Small intestine (tissue), 7 donors: ENCODE measurements around the gene OTP. TPM values are rescaled to one million over a fixed set of nuclear protein-coding genes. Genes with fewer than 3 reads are reported as not detected.
"Not testable (repeated sequence)": the region's sequence is repeated elsewhere in the genome, so short reads cannot be mapped to it uniquely, and the experiment has no call there.

ENCODE experiments used
- DNase-seq, 2 donors: peaks; one replicate each; pipeline versions ENCODE4 v3.0.0 to v3.0.0-alpha.2; 2013
- FAIRE-seq: peaks from 2 replicates; lab custom pipeline; 2012; peaks lifted over from hg19 to GRCh38; lab: Jason Lieb, UNC
- H3K27ac ChIP-seq, 3 donors: one replicate each; pipeline ENCODE4 v1.5.1; 2013; ENCODE audit warnings: low read length in 2 of 3, mild to moderate bottlenecking in 2 of 3, control low read depth in 1 of 3, inconsistent platforms in 1 of 3, low read depth in 1 of 3, moderate library complexity in 1 of 3
- H3K27me3 ChIP-seq, 3 donors: one replicate each; pipeline ENCODE4 v1.6.1; 2013; ENCODE audit warnings: low read length in 3 of 3, inconsistent platforms in 1 of 3; ENCODE audit not compliant: control insufficient read depth in 3 of 3, insufficient read depth in 3 of 3
- H3K36me3 ChIP-seq, 3 donors: one replicate each; pipeline ENCODE4 v1.6.1; 2013; ENCODE audit warnings: low read length in 3 of 3, inconsistent platforms in 1 of 3, low read depth in 1 of 3, mild to moderate bottlenecking in 1 of 3, moderate library complexity in 1 of 3; ENCODE audit not compliant: control insufficient read depth in 3 of 3, insufficient read depth in 2 of 3
- H3K4me1 ChIP-seq, 3 donors: one replicate each; pipeline ENCODE4 v1.6.1; 2013; ENCODE audit warnings: low read length in 2 of 3, inconsistent platforms in 1 of 3, low read depth in 1 of 3, mild to moderate bottlenecking in 1 of 3, moderate library complexity in 1 of 3; ENCODE audit not compliant: control insufficient read depth in 3 of 3, insufficient read depth in 2 of 3
- H3K4me3 ChIP-seq, 3 donors: one replicate each; pipeline ENCODE4 v1.5.1; 2013; ENCODE audit warnings: low read length in 3 of 3, control low read depth in 1 of 3, inconsistent platforms in 1 of 3, low read depth in 1 of 3, mild to moderate bottlenecking in 1 of 3, moderate library complexity in 1 of 3
- H3K9me3 ChIP-seq, 2 donors: one replicate each; pipeline ENCODE4 v1.6.1; 2013; ENCODE audit warnings: low read depth in 1 of 2, low read length in 1 of 2; ENCODE audit not compliant: control insufficient read depth in 2 of 2, insufficient read depth in 1 of 2
- WGBS, 3 donors: extraction: QIAGEN DNeasy Blood & Tissue Kit; methylation state at CpG; one replicate each; pipeline ENCODE4 v1.1.7; 2013; 5-methylcytosine and 5-hydroxymethylcytosine counted together
- polyA plus RNA-seq, 4 donors: library from polyadenylated mRNA; stranded (reverse) in 3 of 4; unstranded in 1 of 4; fragments of 200-250 nt in 3 of 4; fragments of 120-200 nt in 1 of 4; gene quantifications; one replicate each; pipeline versions ENCODE4 v1.2.1 to v1.2.3, GENCODE V29; 2013
- donor health status: healthy with polysubstance abuse.
- donor health status: control.
- donor health status: control.
- donor health status: Bipolar disorder and iron deficiency.
- donor health status: healthy.

OTP gene
- polyA plus RNA-seq, 4 donors, result not detected

GRCh38 chr5:77628840-77629508, 9.5 kb downstream of the OTP start:
- peaks cover 2 to 13% of the 10 kb centered on the region in 2 donors for H3K9me3 ChIP-seq
- peaks cover 2 to 9% (median 5%) of the 10 kb centered on the region in 3 donors for H3K4me1 ChIP-seq
- H3K27me3 ChIP-seq, result peaks cover 11 to 79% (median 50%) of the 10 kb centered on the region in 3 donors
- H3K36me3 ChIP-seq, result no peaks in the 10 kb centered on the region
- DNase-seq (peak in 1 of 2 donors; percentile 6), FAIRE-seq (no peak)
- 6 to 12% (median 8%) methylated on average over 13 of the region's 13 CpGs for WGBS, 3 donors
- no peak overlapping the region for H3K4me3 ChIP-seq
- no peak overlapping the region for H3K27ac ChIP-seq

GRCh38 chr5:77627869-77628674, 10.4 kb downstream of the OTP start:
- 7 to 19% (median 15%) methylated on average over 62 to 69 of the region's 69 CpGs for WGBS, 3 donors
- Histone ChIP-seq H3K27me3 (peaks cover 11 to 74% (median 47%) of the 10 kb centered on the region in 3 donors), H3K27ac (no peak overlapping the region), H3K9me3 (peaks cover 2 to 13% of the 10 kb centered on the region in 2 donors), H3K4me1 (peaks cover 2 to 9% (median 5%) of the 10 kb centered on the region in 3 donors), H3K4me3 (no peak overlapping the region), H3K36me3 (no peaks in the 10 kb centered on the region)
- FAIRE-seq (no peak), DNase-seq (peak in 1 of 2 donors; percentile 21)

- no peak for FAIRE-seq
- no peaks in the 10 kb centered on the region for H3K4me1 ChIP-seq
- peaks cover 8 to 33% (median 15%) of the 10 kb centered on the region in 3 donors for H3K27me3 ChIP-seq
- H3K9me3 ChIP-seq, result peaks cover 0 to 3% of the 10 kb centered on the region in 2 donors
- no peak overlapping the region for H3K27ac ChIP-seq
- no peaks in the 10 kb centered on the region for H3K36me3 ChIP-seq
- no peak overlapping the region for H3K4me3 ChIP-seq
- no peak for DNase-seq
- WGBS, 3 donors, result 59 to 72% (median 72%) methylated on average over 2 of the region's 2 CpGs
These were observed 15.2 kb downstream of the OTP start for GRCh38 chr5:77623203-77623740.

GRCh38 chr5:77621440-77621839, 17.1 kb downstream of the OTP start:
- H3K36me3 ChIP-seq, result no peaks in the 10 kb centered on the region
- H3K4me3 ChIP-seq, result no peak overlapping the region
- WGBS, 3 donors, result 93 to 95% (median 95%) methylated on average over 5 of the region's 5 CpGs
- no peak overlapping the region for H3K27ac ChIP-seq
- no peaks in the 10 kb centered on the region for H3K4me1 ChIP-seq
- H3K9me3 ChIP-seq, result no peaks in the 10 kb centered on the region
- no peak for FAIRE-seq
- peaks cover 7 to 21% (median 8%) of the 10 kb centered on the region in 3 donors for H3K27me3 ChIP-seq
- DNase-seq, result no peak

- no peaks in the 10 kb centered on the region for H3K36me3 ChIP-seq
- H3K9me3 ChIP-seq, result no peaks in the 10 kb centered on the region
- no peak overlapping the region for H3K4me3 ChIP-seq
- H3K27ac ChIP-seq, result no peak overlapping the region
- 18 to 25% (median 21%) methylated on average over 4 of the region's 4 CpGs for WGBS, 3 donors
- DNase-seq (peak in 1 of 2 donors; percentile 32), FAIRE-seq (no peak)
- H3K4me1 ChIP-seq, result no peaks in the 10 kb centered on the region
- H3K27me3 ChIP-seq, result peaks cover 4 to 16% (median 5%) of the 10 kb centered on the region in 3 donors
These were observed 18.1 kb downstream of the OTP start for GRCh38 chr5:77620405-77620804.

- H3K27me3 ChIP-seq, result peaks cover 0 to 7% (median 2%) of the 10 kb centered on the region in 3 donors
- no peak overlapping the region for H3K4me3 ChIP-seq
- no peaks in the 10 kb centered on the region for H3K4me1 ChIP-seq
- no peak for FAIRE-seq
- no peaks in the 10 kb centered on the region for H3K9me3 ChIP-seq
- no peak overlapping the region for H3K27ac ChIP-seq
- no peak for DNase-seq
- H3K36me3 ChIP-seq, result no peaks in the 10 kb centered on the region
- 55 to 76% (median 58%) methylated on average over 2 of the region's 2 CpGs for WGBS, 3 donors
These were observed 21.6 kb downstream of the OTP start for GRCh38 chr5:77616920-77617319.

GRCh38 chr5:77608927-77609326, 29.6 kb downstream of the OTP start:
- 88 to 91% (median 90%) methylated on average over 12 to 14 of the region's 15 CpGs for WGBS, 3 donors

GRCh38 chr5:77607324-77607723, 31.2 kb downstream of the OTP start:
- DNase-seq, result peak; percentile 7 to 14
- H3K27ac ChIP-seq, result no peak overlapping the region
- H3K4me1 ChIP-seq, result no peaks in the 10 kb centered on the region
- no peaks in the 10 kb centered on the region for H3K9me3 ChIP-seq
- H3K27me3 ChIP-seq, result peaks cover 0 to 3% (median 0%) of the 10 kb centered on the region in 3 donors
- no peak for FAIRE-seq
- H3K4me3 ChIP-seq, result no peak overlapping the region
- WGBS, 3 donors, result 4 to 46% (median 19%) methylated on average over 1 of the region's 1 CpG
- H3K36me3 ChIP-seq, result no peaks in the 10 kb centered on the region

More at GRCh38 chr5:77608927-77609326, 29.6 kb downstream of the OTP start:
- not testable (repeated sequence) for H3K36me3 ChIP-seq, FAIRE-seq, DNase-seq, H3K4me3 ChIP-seq, H3K4me1 ChIP-seq, H3K27me3 ChIP-seq, H3K9me3 ChIP-seq, H3K27ac ChIP-seq
